Measurements from ENCODE around the gene THOP1.
"Not testable (repeated sequence)": the region's sequence is repeated elsewhere in the genome, so short reads cannot be mapped to it uniquely, and the experiment has no call there.

Gene THOP1

DNA sequence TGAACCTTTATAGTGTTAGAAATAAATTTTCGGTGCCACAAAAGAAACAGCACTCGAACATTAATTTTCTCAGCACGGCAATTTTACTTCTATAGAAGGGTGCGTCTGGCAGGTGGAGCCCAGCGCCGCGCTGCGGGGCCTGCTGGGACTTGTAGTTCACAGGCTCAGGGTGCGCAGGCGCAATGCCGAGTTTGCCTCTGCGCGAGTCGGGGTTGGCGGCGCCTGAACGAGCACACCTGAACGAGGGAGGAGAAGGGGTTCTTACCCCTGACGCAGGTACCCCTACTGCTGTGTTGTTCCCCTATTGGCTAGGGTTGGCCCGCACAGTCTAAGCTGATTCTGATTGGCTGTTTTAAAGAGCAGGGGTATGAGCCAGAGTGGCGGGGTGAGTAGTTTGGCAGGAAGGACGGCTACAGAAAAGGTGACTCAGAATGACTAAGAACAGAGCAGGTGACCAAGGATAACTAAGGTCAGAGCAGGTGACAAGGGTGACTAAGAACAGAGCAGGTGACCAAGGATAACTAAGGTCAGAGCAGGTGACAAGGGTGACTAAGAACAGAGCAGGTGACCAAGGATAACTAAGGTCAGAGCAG lies 32.0 kb downstream of the THOP1 start:
- not testable (repeated sequence) for DNase-seq (ENCODE audit: low spot score)

DNA sequence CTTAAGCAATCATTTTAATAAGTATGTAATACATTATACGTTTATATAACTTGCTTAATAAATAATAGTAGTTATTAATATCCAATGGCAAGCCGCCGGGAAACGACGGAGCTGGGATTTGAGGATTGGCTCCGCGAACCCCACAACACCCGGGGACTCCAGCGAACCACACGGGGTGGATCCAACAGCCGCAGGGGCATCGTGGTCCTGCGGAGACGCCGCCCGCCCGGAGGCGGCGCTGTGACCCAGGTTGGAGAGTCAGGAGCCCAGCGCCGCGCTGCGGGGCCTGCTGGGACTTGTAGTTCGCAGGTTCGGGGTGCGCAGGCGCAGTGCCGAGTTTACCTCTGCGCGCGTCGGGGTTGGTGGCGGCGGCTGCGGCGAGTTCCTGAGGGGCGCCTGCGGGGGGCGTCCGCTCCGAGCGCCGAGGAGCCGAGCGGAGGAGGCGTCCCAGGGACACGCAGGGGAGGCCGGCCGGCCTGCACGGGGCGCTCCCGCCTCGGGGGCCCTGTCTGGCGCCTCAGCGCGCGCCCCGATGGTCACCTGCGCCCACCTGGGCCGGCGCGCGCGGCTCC lies 34.3 kb downstream of the THOP1 start, which contains the start of gene ZNF554:
TSS of gene ZNF554 (plus strand) at position 329 of the 572 bp plus-strand sequence. CDS start at position 533, 204 bp downstream.
- peak; percentile 94 for DNase-seq (ENCODE audit: low spot score)

DNA sequence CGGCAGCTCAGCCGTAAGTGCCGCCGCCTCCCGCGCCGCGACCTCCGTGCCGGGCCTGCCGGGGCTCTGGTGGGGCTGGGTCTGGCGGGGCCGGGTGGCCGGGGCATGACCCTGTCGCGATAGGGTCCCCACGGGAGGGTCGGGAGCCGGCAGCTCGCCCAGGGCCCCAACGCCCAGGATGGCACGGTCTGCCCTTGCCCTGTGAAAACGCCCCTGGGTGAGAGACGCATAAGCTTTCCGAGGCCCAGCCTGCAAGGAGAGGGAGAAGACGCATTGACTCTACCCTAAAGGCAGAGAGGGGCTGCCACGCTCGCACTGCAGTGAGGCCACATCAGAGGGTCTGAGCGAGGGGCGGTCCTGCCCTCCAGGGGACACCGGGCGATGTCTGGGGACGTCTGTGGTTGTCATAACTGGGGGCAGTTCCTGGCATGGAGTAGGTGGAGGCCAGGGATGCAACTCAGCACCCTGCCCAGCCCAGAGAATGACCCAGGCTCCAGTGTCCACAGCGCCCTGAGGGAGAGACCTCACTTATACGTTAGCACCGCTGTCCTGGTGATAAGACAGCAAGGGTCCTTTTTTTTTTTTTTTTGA lies 34.9 kb downstream of the THOP1 start:
- no peak for DNase-seq (ENCODE audit: low spot score)

DNA sequence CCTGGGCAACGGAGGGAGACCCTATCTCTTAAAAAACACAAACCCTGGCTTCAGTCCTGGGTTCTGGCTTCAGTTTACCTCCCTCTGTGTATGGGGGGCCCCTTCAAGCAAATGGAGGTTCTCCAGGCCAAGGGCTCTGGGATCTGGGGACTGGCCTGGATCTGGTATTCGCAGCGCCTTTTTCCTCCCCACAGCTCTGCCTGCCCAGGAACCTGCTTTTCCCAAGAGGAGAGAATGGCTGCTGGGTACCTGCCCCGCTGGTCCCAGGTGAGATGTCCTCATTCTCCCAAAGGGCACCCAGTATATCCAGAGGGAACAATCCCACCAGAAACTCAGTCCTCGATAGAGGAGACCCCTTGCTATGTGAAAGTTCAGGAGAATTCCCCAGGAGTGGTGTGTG lies 37.5 kb downstream of the THOP1 start:
- DNase-seq (ENCODE audit: low spot score): no peak

DNA sequence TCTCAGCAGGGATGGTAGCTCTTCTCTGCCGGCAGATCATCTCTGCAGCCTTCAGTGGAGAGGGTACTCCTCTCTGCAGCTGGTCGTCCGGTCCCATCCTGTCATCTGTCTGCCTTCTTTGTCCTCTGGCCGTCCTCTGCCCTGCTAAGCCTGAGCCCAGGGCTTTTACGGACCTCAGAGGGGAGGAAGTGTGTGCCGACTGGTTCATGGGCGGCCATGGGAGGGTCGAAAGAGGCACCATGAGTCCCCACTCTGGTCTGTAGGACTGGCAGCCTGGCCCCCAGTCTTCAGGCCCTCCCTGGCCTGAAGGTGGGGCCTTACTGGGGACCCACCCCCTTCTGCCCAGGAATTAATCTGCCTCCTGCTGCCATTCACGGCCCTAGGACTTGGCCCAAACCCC lies 38.3 kb downstream of the THOP1 start:
- no peak for DNase-seq (ENCODE audit: low spot score)

DNA sequence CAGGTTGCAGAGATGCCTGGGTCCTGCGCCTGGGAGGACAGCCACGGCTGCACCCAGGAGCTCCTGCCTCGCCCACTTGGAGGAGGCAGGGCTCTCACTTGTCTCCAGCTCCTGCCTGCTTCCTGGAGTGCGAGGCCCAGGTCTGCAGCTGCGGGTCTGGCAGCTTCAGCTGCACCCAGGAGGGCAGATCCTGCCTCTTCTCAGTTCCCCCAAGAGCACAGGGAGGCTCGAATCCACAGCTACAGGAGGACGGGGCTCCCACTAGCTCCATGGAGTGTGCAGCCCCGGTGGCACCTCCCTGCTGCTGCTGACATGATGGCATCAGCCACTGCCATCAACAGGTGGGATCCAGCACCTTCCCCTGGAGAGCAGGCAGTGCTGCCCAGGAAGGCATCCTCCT lies 38.8 kb downstream of the THOP1 start:
- DNase-seq (ENCODE audit: low spot score): no peak

DNA sequence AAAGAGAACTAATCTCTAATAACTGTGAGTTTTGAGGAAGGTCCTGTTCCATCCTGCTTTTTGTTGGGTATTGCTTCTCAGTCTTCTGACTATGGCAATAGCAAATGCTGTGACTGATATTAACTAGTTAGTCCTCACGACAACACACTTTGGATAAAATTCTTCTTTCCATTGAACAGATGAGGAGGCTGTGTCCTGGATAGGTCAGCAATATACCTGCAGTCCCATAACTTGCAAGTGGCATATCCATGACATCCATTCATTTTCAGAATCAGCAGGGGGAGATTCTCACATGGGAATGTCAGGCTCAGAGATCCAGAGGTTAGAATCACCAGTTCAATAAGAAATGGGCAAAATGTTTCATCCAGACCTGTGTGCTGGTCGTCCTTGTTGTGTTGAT lies 41.7 kb downstream of the THOP1 start:
- DNase-seq (ENCODE audit: low spot score): no peak

DNA sequence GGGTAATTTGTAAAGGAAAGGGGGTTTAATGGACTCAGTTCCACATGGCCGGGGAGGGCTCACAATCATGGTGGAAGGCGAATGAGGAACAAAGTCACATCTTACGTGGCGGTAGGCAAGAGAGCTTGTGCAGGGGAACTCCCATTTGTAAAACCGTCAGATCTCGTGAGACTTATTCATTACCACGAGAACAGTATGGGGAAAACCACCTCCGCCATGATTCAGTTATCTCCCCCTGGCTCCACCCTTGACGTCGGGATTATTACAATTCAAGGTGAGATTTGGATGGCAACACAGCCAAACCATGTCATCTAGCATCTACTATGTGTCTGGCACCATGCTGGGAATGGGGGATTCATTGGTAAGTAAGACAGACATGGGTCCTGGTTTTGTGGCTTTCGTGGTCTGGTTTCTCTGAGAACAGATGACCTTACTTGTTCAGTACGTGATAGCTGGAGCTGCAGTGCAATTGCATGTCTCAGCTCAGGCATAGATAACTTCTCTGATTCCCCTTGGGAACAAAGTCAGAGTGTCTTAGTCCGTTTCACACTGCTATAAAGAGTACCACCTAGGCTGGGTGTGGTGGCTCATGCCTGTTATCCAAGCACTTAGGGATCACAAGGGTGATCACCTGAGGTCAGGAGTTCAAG lies 42.7 kb downstream of the THOP1 start:
- DNase-seq (ENCODE audit: low spot score): no peak

DNA sequence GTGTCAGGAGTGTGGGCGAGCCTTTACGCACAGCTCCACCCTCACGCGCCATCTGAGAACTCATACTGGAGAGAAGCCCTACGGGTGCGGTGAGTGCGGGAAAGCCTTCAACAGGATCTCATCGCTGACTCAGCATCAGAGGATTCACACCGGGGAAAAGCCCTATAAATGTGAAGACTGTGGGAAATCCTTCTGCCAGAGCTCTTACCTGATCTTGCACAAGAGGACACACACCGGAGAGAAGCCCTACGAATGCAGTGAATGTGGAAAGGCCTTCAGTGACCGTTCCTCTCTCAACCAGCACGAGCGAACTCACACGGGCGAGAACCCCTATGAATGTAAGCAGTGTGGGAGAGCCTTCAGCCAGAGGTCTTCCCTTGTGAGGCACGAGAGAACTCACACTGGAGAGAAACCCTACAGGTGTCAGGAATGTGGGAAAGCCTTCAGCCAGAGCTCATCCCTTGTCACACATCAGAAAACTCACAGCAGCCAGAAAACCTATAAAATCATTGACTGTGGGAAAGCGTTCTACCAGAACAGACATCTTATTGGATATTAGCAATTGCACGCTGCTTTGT lies 49.1 kb downstream of the THOP1 start:
- no peak for DNase-seq (ENCODE audit: low spot score)

DNA sequence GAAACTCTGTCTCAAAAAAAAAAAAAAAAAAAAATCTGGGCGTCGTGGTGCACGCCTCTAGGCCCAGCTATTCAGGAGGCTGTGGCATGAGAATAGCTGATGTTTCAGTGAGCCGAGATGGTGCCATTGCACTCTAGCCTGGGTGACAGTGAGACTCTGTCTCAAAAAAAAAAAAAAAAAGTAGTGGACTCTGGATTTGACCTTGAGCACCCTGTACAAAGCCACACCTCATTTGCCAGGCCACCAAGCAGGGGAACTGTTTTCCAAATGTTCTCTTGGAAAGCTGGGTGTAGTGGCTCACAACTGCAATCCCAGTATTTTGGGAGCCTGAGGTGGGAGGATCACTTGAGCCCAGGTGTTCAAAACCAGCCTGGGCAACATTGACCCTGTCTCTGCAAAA lies 52.1 kb downstream of the THOP1 start:
- DNase-seq (ENCODE audit: low spot score): no peak

DNA sequence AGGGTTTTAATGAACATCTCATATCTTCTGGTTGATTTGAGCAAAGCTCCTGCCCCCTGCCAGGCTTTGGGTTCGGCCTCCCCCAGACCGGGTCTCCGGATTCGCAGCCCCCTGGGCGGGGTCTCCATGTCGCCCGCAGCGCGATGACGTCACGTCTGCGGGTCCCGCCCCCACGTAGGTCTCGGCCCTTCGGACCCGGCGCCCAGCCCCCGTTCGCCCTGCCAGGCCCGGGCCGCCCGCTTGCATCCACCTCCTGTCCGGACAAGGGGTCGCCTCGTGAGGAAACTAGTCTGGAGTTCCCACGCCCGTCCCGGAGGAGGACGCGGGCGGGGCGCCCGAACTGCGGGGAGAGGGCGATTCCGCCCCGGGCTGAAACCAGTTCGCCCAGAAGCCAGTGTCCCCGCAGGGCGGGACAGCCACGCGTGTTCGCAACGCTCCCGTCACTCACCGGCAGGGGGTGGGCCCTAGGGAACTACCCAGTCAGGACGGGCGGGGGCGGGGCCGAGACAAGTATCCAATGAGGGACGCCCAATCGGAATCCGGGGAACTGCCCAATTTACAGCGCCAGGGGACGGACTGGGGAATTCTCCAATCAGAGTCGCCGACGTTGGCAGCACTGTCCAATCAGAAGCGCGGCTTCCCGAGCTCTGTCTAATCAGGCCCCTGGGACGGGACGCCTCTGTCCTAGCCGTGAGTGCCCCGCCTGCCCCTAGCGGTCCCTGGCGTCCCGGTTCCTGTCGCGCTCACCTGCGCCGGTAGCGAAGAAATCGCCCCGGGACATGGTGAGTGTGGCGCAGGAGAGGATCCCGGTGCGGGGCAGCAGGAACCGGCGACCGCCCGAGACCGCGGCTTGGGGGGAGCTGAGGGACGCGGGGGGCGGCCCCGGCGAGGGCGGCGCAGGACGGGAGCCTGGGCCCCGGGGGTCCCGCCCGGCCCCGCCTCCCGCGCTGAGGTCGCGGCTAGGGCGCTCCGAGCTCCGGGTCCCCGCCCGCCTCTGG lies 55.8 kb downstream of the THOP1 start, which contains the start of gene ZNF555:
TSS of gene ZNF555 (plus strand) at position 682 of the 998 bp plus-strand sequence. CDS start at position 780, 98 bp downstream.
- peak; percentile 99 for DNase-seq (ENCODE audit: low spot score)

DNA sequence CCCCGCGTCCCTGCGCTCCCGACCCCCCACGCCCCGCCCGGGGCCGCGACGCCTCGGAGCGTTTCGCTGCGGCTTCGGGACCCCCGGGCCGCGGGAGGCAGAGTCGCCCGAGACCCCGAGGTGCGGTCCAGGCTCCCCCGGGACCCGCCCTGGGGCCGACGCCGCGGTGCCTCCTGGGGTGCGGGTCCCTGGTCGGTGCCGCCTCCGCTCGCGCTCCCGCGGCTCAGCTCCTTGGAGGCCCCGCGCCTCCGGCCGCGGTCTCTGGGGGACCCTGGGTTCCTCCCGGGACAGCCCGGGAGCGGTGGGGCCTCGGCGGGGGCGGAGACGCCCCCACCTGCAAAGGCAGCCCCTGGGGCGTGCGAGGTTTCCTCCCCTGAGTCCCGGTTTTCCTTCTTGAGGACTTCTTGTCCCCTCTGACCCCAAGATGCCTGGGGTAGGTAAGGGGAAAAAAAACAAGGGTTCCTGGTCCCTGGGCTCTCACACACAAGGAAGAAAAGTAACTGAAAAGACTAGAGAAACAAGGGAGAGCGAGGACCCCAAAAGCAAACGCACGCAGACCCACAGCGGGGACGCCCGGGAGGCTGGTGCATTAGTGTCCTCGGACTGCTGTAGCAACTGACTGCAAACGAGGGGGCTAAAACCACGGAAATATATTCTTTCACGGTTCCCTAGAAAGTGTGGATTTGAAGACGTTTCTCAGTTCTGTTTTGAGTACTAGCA lies 56.7 kb downstream of the THOP1 start:
- DNase-seq (ENCODE audit: low spot score): no peak

DNA sequence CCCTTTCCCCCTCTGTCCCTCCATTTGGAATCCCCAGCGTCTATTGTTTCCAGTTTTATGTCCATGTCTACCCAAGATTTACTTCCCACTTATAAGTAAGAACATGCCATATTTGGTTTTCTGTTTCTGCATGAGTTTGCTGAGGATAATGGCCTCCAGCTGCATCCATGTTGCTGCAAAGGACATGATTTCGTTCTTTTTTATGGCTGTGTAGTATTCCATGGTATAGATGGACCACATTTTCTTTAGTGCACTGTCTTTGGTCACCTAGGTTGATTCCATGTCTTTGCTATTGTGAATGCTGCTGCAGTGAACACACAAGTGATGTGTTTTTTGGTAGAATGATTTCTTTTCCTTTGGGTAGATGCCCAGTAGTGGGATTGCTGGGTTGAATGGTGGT lies 59.8 kb downstream of the THOP1 start:
- DNase-seq (ENCODE audit: low spot score): no peak

DNA sequence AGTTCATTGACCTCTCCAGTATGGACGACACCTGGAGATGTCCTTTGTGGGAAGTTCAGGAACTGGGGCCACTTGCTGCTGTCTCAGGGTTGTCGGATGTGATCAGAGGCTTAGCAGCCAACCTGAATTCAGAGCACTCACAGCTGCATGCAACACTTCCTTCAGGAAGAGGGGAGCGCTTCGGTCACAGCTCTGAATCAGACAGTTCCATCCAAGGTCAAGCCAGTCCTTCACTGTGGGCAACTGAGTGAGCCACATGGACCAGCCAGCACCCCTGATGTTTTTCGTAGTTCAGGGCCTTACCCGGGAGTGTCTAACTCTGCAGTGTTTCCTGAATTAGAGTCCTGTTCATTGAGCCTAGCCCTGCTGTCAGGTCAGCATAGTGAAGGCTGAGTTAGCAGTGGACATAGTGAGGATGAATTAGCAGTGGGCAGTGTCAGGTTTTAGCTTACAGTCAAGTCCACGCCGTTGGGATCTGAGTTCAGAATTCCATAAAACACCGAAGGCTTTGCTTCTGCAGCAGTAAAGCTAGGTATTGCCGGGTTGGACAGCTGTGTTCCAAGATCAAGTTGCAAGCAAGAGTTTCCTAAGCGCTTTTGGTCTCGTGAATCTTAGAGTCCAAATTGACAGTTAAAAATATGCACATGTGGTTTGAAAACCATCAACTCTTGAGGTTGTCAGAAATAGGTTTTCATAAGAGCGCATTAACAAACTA lies 61.0 kb downstream of the THOP1 start:
- no peak for DNase-seq (ENCODE audit: low spot score)

DNA sequence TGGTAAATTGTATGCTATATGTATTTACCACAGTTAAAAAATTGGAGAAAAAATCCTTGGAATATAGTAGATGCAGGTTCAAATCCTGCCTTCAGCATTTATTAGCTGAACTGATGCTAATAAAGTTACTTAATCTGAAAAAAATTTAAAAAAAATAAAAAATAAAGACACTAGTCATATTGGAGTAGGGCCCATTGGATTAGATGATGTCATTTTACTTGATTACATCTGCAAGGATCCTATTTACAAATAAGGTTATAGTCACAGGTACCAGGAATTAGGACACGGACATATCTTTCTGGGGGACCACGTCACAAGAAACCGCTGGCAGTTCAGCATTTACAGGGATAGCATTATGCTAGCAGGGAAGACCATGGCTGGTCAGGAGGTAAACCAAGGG lies 62.2 kb downstream of the THOP1 start:
- DNase-seq (ENCODE audit: low spot score): no peak

DNA sequence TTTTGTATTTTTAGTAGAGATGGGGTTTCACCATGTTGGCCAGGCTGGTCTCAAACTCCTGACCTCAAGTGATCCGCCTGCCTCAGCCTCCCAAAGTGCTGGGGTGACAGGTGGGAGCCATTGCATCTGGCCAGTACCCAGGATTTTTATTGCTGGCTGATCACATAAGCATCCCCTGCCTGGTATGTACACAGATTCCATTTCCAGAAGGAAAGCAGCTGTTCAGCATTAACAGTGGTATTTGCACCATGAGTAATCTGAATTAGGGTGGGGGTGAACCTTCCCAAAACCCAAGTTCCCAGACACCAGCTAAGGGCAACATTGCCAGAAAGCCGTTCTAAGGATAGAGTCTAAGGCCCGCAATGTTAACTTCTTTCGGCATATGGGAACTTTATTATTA lies 63.3 kb downstream of the THOP1 start:
- no peak for DNase-seq (ENCODE audit: low spot score)

DNA sequence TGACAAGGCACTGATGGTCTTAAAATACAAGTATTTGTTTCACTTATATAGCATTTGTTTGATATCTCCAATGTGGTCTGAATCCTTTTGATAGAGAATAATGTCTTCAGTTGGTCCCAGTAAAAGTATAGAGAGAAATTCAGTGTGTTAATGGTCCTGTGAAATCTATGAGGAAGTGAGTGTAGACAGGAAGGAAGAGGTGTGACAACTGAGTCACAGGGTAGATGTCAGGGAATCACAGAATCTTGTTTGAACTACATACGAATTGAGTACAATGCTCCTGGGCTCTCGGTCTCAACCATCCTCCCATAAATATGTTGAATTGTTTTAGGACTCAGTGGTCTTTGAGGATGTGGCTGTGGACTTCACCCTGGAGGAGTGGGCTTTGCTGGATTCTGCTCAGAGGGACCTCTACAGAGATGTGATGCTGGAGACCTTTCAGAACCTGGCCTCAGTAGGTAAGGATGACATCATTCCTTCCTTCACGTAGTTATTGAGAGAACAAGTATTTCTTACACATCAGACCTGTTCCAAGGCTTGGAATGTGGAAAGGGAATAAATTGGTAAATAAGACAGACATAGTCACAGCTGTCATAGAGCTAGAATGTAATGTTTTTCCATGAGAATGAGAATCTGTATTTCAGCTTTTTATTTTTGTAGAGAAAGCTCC lies 65.1 kb downstream of the THOP1 start:
- no peak for DNase-seq (ENCODE audit: low spot score)

DNA sequence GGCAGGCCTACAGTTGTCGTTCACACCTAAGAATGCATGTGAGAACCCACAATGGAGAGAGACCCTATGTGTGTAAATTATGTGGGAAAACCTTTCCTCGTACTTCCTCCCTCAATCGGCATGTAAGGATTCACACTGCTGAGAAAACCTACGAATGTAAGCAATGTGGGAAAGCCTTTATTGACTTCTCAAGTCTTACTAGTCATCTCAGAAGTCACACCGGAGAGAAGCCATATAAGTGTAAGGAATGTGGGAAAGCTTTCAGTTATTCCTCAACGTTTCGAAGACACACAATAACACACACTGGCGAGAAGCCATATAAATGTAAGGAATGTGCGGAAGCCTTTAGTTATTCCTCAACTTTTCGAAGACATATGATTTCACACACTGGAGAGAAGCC lies 67.3 kb downstream of the THOP1 start:
- DNase-seq (ENCODE audit: low spot score): no peak

DNA sequence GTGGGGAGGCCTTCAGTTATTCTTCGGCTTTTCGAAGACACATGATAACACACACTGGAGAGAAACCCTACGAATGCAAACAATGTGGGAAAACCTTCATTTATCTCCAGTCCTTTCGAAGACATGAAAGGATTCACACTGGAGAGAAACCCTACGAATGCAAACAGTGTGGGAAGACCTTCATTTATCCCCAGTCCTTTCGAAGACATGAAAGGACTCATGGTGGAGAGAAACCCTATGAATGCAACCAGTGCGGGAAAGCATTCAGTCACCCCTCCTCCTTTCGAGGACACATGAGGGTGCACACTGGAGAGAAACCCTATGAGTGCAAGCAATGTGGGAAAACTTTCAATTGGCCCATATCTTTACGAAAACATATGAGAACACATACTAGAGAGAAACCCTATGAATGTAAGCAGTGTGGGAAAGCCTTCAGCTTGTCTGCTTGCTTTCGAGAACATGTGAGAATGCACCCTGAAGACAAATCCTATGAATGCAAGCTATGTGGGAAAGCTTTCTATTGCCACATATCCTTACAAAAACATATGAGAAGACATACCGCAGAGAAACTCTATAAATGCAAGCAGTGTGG lies 67.8 kb downstream of the THOP1 start:
- no peak for DNase-seq (ENCODE audit: low spot score)
